SK-N-SH (cell line): ENCODE data around the gene TRAFD1. TPM values are rescaled to one million over a fixed set of nuclear protein-coding genes. Genes with fewer than 3 reads are reported as not detected.

Source experiments
- CTCF ChIA-PET: fragments of 300-600, 350-600 bp; formaldehyde crosslinking; extraction: SDS; loops from one replicate; lab custom pipeline; 2021; lab: Yijun Ruan, JAX
- POLR2A ChIA-PET: fragments of 350-600 bp; sonication (Branson Sonifier 250); formaldehyde crosslinking; extraction: SDS; loops from one replicate; lab custom pipeline; 2020; ENCODE audit warnings: antibody characterized with exemption, inconsistent platforms; lab: Yijun Ruan, JAX
- DNase-seq: peaks from one replicate; pipeline ENCODE4 v3.0.0; 2012
- H2AFZ ChIP-seq: fragments of 200-600 bp; sonication (generic); 2 replicates; pipeline ENCODE4 v1.8.1; 2016; ENCODE audit warnings: antibody characterized with exemption, mild to moderate bottlenecking, low read depth
- H3F3A ChIP-seq: fragments of 200-600 bp; sonication (generic); replicated peaks from 2 replicates; pipeline ENCODE3; 2016; ENCODE audit warnings: antibody characterized with exemption, mild to moderate bottlenecking; ENCODE audit not compliant: insufficient read depth
- H3K27ac ChIP-seq, 2 experiments: fragments of 200-500 bp in 1 of 2; fragments of 200-600 bp in 1 of 2; sonication (Bioruptor generic) in 1 of 2; sonication (generic), shearing (Covaris generic) in 1 of 2; 2 replicates each; pipeline versions ENCODE4 v1.5.1 to v1.6.1; 2014 to 2016; ENCODE audit warnings: low read depth in 2 of 2, inconsistent platforms in 1 of 2, low read length in 1 of 2, mild to moderate bottlenecking in 1 of 2, mixed read lengths in 1 of 2
- H3K27me3 ChIP-seq: fragments of 200-600 bp; sonication (generic), shearing (Covaris generic); 2 replicates; pipeline ENCODE4 v1.6.1; 2016; ENCODE audit warnings: mixed run types; ENCODE audit not compliant: insufficient read depth
- H3K36me3 ChIP-seq, 2 experiments: fragments of 200-500 bp in 1 of 2; fragments of 200-600 bp in 1 of 2; sonication (Bioruptor generic) in 1 of 2; sonication (generic) in 1 of 2; replicated peaks in 1 of 2; 2 replicates each; pipeline versions ENCODE3 to v1.5.1; 2014 to 2016; ENCODE audit warnings: low read length in 1 of 2, mild to moderate bottlenecking in 1 of 2; ENCODE audit not compliant: insufficient read depth in 2 of 2, control insufficient read depth in 1 of 2
- H3K4me1 ChIP-seq, 2 experiments: fragments of 200-500 bp in 1 of 2; fragments of 200-600 bp in 1 of 2; sonication (Bioruptor generic) in 1 of 2; sonication (generic), shearing (Covaris generic) in 1 of 2; 2 replicates each; pipeline versions ENCODE4 v1.5.1 to v1.6.1; 2014 to 2016; ENCODE audit warnings: low read depth in 1 of 2, low read length in 1 of 2, mixed run types in 1 of 2; ENCODE audit not compliant: insufficient read depth in 2 of 2, control insufficient read depth in 1 of 2
- H3K4me2 ChIP-seq: fragments of 200-600 bp; sonication (generic), shearing (Covaris generic); 2 replicates; pipeline ENCODE4 v1.6.1; 2017; ENCODE audit warnings: mixed run types
- H3K4me3 ChIP-seq, 2 experiments: fragments of 200-500 bp in 1 of 2; fragments of 200-600 bp in 1 of 2; sonication (Bioruptor generic) in 1 of 2; sonication (generic), shearing (Covaris generic) in 1 of 2; 2 replicates each; pipeline versions ENCODE4 v1.5.1 to v1.8.1; 2014 to 2016; ENCODE audit warnings: low read depth in 2 of 2, inconsistent platforms in 1 of 2, low read length in 1 of 2, mild to moderate bottlenecking in 1 of 2, mixed read lengths in 1 of 2, moderate library complexity in 1 of 2
- H3K79me2 ChIP-seq: fragments of 200-600 bp; sonication (generic); 2 replicates; pipeline ENCODE4 v1.8.1; 2017; ENCODE audit warnings: mild to moderate bottlenecking; ENCODE audit not compliant: insufficient read depth
- H3K9ac ChIP-seq: fragments of 200-600 bp; sonication (generic); 2 replicates; pipeline ENCODE4 v1.6.1; 2017; ENCODE audit warnings: mixed run types
- H3K9me2 ChIP-seq: fragments of 200-600 bp; sonication (generic); 2 replicates; pipeline ENCODE4 v1.6.1; 2017; ENCODE audit warnings: mixed run types
- H3K9me3 ChIP-seq: fragments of 200-600 bp; sonication (generic); 2 replicates; pipeline ENCODE4 v1.6.1; 2017; ENCODE audit warnings: mixed run types, mild to moderate bottlenecking, moderate library complexity
- H4K20me1 ChIP-seq: fragments of 200-600 bp; sonication (generic); 2 replicates; pipeline ENCODE4 v1.6.1; 2017; ENCODE audit warnings: mild to moderate bottlenecking, mixed run types; ENCODE audit not compliant: insufficient read depth
- CTCF ChIP-seq: fragments of 200-600 bp; sonication (generic); IDR thresholded peaks from 2 replicates; pipeline ENCODE4 v1.6.1; 2017; ENCODE audit warnings: antibody characterized with exemption, mild to moderate bottlenecking, moderate library complexity
- EZH2phosphoT487 ChIP-seq: fragments of 200-600 bp; sonication (generic); IDR thresholded peaks from 2 replicates; pipeline ENCODE4 v1.6.1; 2017; ENCODE audit warnings: low read depth, mixed run types, mild to moderate bottlenecking, antibody characterized with exemption, moderate library complexity, borderline replicate concordance
- FOXJ3 ChIP-seq: sonication (generic); formaldehyde crosslinking; IDR thresholded peaks from 2 replicates; pipeline ENCODE4 v1.5.1; 2020; ENCODE audit warnings: mild to moderate bottlenecking, missing genetic modification reagents
- GABPA ChIP-seq: IDR thresholded peaks from 2 replicates; pipeline ENCODE4 v1.4.0; 2012; ENCODE audit warnings: low read depth, mild to moderate bottlenecking
- JUND ChIP-seq: IDR thresholded peaks from 2 replicates; pipeline ENCODE4 v1.4.0; 2012
- MXI1 ChIP-seq: IDR thresholded peaks from 2 replicates; pipeline ENCODE4 v1.6.1; 2012; ENCODE audit warnings: mild to moderate bottlenecking, low read depth, low read length, improper control_type of control experiment
- NFIC ChIP-seq: IDR thresholded peaks from 2 replicates; pipeline ENCODE4 v1.4.0; 2012; ENCODE audit warnings: borderline replicate concordance
- POLR2AphosphoS5 ChIP-seq: IDR thresholded peaks from 2 replicates; pipeline ENCODE4 v1.6.1; 2012; ENCODE audit warnings: low read depth, low read length
- SIN3A ChIP-seq: IDR thresholded peaks from 2 replicates; pipeline ENCODE4 v1.6.1; 2012; ENCODE audit warnings: low read depth, mild to moderate bottlenecking, low read length, moderate library complexity, borderline replicate concordance
- TAF1 ChIP-seq: IDR thresholded peaks from 2 replicates; pipeline ENCODE4 v1.6.1; 2012; ENCODE audit warnings: low read depth, mild to moderate bottlenecking, low read length, moderate library complexity, borderline replicate concordance
- YY1 ChIP-seq: IDR thresholded peaks from 2 replicates; pipeline ENCODE4 v1.4.0; 2012; ENCODE audit warnings: low read depth, mild to moderate bottlenecking
- WGBS: methylation state at CpG from one replicate; pipeline ENCODE4 v1.1.6; 2017; ENCODE audit warnings: low lambda C conversion rate; 5-methylcytosine and 5-hydroxymethylcytosine counted together
- polyA plus RNA-seq, 3 experiments: library from polyadenylated mRNA; depleted of rRNA; stranded (reverse); fragments of >200 nt; gene quantifications; 2 replicates each; pipeline ENCODE4 v1.2.3, GENCODE V29; 2012
- TF ChIP-seq, protein P1 (sequence below): IDR thresholded peaks from 2 replicates; pipeline ENCODE4 v1.4.0; 2012; ENCODE audit warnings: low read depth, borderline replicate concordance

Gene TRAFD1
- polyA plus RNA-seq, 1 of the 3 experiments (the other 2 are of a cell fraction), result 12.4 TPM

GRCh38 chr12:112165624-112166023 lies 40.3 kb downstream of the TRAFD1 start:
- ChIA-PET CTCF (no interaction called here), POLR2A (no interaction called here)

More at GRCh38 chr12:112165624-112166023, 40.3 kb downstream of the TRAFD1 start:
- no peaks in the 10 kb centered on the region for H3F3A ChIP-seq
- no peak overlapping the region for H3K4me2 ChIP-seq
- no peaks in the 10 kb centered on the region for H4K20me1 ChIP-seq
- H3K79me2 ChIP-seq, result no peaks in the 10 kb centered on the region
- no peaks in the 10 kb centered on the region for H3K9me2 ChIP-seq
- no peaks in the 10 kb centered on the region for H3K4me1 ChIP-seq
- H2AFZ ChIP-seq, result no peak overlapping the region
- DNase-seq, result no peak
- 99% methylated on average over 13 of the region's 13 CpGs for WGBS
- no peak overlapping the region for H3K27ac ChIP-seq
- H3K9ac ChIP-seq, result no peak overlapping the region
- no peaks in the 10 kb centered on the region for H3K27me3 ChIP-seq
- no peaks in the 10 kb centered on the region for H3K9me3 ChIP-seq
- no peak for TF ChIP-seq EZH2phosphoT487
- no peak for TF ChIP-seq YY1
- TF ChIP-seq NFIC, result no peak
- no peak for TF ChIP-seq FOXJ3 (CRISPR knock-in tag)
- TF ChIP-seq CTCF, result no peak
- no peak for TF ChIP-seq SIN3A
- no peak for TF ChIP-seq POLR2AphosphoS5
- no peak for TF ChIP-seq JUND
- TF ChIP-seq GABPA, result no peak
- TF ChIP-seq, protein P1, sequence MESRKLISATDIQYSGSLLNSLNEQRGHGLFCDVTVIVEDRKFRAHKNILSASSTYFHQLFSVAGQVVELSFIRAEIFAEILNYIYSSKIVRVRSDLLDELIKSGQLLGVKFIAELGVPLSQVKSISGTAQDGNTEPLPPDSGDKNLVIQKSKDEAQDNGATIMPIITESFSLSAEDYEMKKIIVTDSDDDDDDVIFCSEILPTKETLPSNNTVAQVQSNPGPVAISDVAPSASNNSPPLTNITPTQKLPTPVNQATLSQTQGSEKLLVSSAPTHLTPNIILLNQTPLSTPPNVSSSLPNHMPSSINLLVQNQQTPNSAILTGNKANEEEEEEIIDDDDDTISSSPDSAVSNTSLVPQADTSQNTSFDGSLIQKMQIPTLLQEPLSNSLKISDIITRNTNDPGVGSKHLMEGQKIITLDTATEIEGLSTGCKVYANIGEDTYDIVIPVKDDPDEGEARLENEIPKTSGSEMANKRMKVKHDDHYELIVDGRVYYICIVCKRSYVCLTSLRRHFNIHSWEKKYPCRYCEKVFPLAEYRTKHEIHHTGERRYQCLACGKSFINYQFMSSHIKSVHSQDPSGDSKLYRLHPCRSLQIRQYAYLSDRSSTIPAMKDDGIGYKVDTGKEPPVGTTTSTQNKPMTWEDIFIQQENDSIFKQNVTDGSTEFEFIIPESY, result no peak
- no peak for TF ChIP-seq MXI1
- TF ChIP-seq TAF1, result no peak
- TF ChIP-seq, all 33 proteins: peak for 0
- H3K4me3 ChIP-seq, result no peak overlapping the region
- H3K36me3 ChIP-seq, result peaks cover 3 to 40% of the 10 kb centered on the region in 2 experiments
